ENCODE measurements around the gene CRIM1. TPM values are rescaled to one million over a fixed set of nuclear protein-coding genes. Genes with fewer than 3 reads are reported as not detected.
A peak's percentile ranks its signal among the peaks of the same experiment; 100 is the strongest.

The CRIM1 gene
- total and polyA plus RNA-seq, 2 of the 8 experiments (the other 6 are each of a cell fraction or from before 2014, with no cell fraction given), result 9.4 to 28.4 TPM

GRCh38 chr2:36411962-36412444 is 56.4 kb downstream of the CRIM1 start:
- Histone ChIP-seq H2BK12ac (ENCODE audit: low read depth, low read length) (no peak overlapping the region), H2BK5ac (ENCODE audit: low read depth, low read length) (no peak overlapping the region), H4K91ac (replicated peaks; ENCODE audit: insufficient read length, low read length) (no peak overlapping the region), H3K4me2 (ENCODE audit: insufficient read depth in 1 of 2, low read depth in 2 of 2, low read length in 2 of 2) (peak overlapping the region; percentile 41 to 61), H3K36me3 (ENCODE audit: control insufficient read depth in 2 of 4, insufficient read depth in 4 of 4, low read length in 3 of 4) (no peaks in the 10 kb centered on the region), H2AFZ (ENCODE audit: low read length) (no peak overlapping the region), H2BK20ac (ENCODE audit: low read length) (no peak overlapping the region), H3K23me2 (ENCODE audit: low read depth, low read length) (no peaks in the 10 kb centered on the region; the same call in 1 of the 2 replicates), H4K8ac (ENCODE audit: extremely low read depth, insufficient read depth, low read length) (no peak overlapping the region), H3K9ac (replicated peaks in 1 of 4; ENCODE audit: extremely low read depth in 1 of 4, low read depth in 3 of 4, low read length in 3 of 4) (no peak overlapping the region; a peak in 1 of 7 replicates), H3K9me3 (ENCODE audit: insufficient read depth in 2 of 2, low read depth in 1 of 2, low read length in 1 of 2) (no peaks in the 10 kb centered on the region), H3K79me1 (ENCODE audit: low read depth, low read length) (peaks cover 7% of the 10 kb centered on the region; the same call in 1 of the 2 replicates), H3K27ac (ENCODE audit: low read depth, low read length) (no peak overlapping the region), H3K4me1 (replicated peaks in 1 of 4; ENCODE audit: control insufficient read depth in 3 of 4, insufficient read depth in 4 of 4, low read length in 3 of 4) (peaks cover 4 to 19% (median 10%) of the 10 kb centered on the region in 4 experiments; a peak in 6 of 7 replicates), H3K4me3 (ENCODE audit: extremely low read depth in 1 of 4, insufficient read depth in 2 of 4, low read depth in 3 of 4, low read length in 4 of 4) (peak overlapping the region in 1 of 4 experiments; percentile 18; a peak in 1 of 8 replicates), H2BK15ac (ENCODE audit: low read length) (no peak overlapping the region), H2BK120ac (replicated peaks; ENCODE audit: low read depth, low read length) (no peak overlapping the region), H3K23ac (ENCODE audit: insufficient read length) (no peak overlapping the region), H4K20me1 (replicated peaks in 1 of 2; ENCODE audit: control insufficient read depth in 1 of 2, insufficient read depth in 2 of 2, low read length in 2 of 2) (no peaks in the 10 kb centered on the region), H4K5ac (ENCODE audit: insufficient read length, low read depth, low read length) (no peak overlapping the region), H3K27me3 (replicated peaks in 1 of 4; ENCODE audit: control insufficient read depth in 3 of 4, extremely low read depth in 1 of 4, insufficient read depth in 3 of 4, low read length in 3 of 4) (no peaks in the 10 kb centered on the region), H3K14ac (ENCODE audit: insufficient read length) (no peak overlapping the region), H3K4ac (replicated peaks; ENCODE audit: insufficient read length, low read depth, low read length) (no peak overlapping the region), H3K79me2 (ENCODE audit: control insufficient read depth in 1 of 2, insufficient read depth in 2 of 2, low read length in 2 of 2) (peaks cover 4 to 89% of the 10 kb centered on the region in 2 experiments; a peak in 3 of 4 replicates), H3K18ac (ENCODE audit: extremely low read depth, low read length) (no peak overlapping the region), H2AK5ac (ENCODE audit: low read depth, low read length) (no peak overlapping the region), H3K56ac (replicated peaks; ENCODE audit: insufficient read length, low read depth, low read length) (no peak overlapping the region)
- 49% methylated on average over 11 of the region's 11 CpGs; no CpG with 5 or more reads in 1 of the 2 experiments for WGBS, 2 experiments (ENCODE audit: extremely low coverage in 1 of 2, insufficient coverage in 1 of 2, insufficient read length in 1 of 2, insufficient replicate concordance in 2 of 2, low coverage in 1 of 2, low lambda C conversion rate in 2 of 2, missing lambda C conversion rate in 1 of 2)
- ChIA-PET CTCF (ENCODE audit: partially characterized antibody) (interaction anchor here (0.7 to 1.8 kb wide), 19 partner anchors 8 to 78 kb away, joined by 3 to 11 read pairs (median 4); no protein-coding TSS in a partner anchor), POLR2A (ENCODE audit: partially characterized antibody) (interaction anchor here (0.9 to 1.2 kb wide), 4 partner anchors 9 to 45 kb away, joined by 4 read pairs; no protein-coding TSS in a partner anchor)
- peak; percentile 19 to 58 for DNase-seq (ENCODE audit: low read depth in 1 of 2, low spot score in 2 of 2)
- FAIRE-seq, result peak; percentile 55
- TF ChIP-seq TEAD4 (IDR thresholded peaks at IDR 0.05; ENCODE audit: low read depth, low read length) (peak; percentile 76), ATF2 (IDR thresholded peaks at IDR 0.05; ENCODE audit: low read length) (no peak), POU5F1 (IDR thresholded peaks at IDR 0.05; ENCODE audit: low read depth, low read length) (no peak), TAF7 (optimal IDR thresholded peaks at IDR 0.05; ENCODE audit: borderline replicate concordance, low read depth, low read length) (no peak), ASH2L (IDR thresholded peaks at IDR 0.05; ENCODE audit: low read length) (peak; percentile 74), RAD21 (IDR thresholded peaks at IDR 0.05 in 1 of 2, conservative IDR thresholded peaks at IDR 0.05 in 1 of 2; ENCODE audit: low read depth in 2 of 2, low read length in 2 of 2) (peak; percentile 31 to 50; a peak in 3 of 4 replicates), SP1 (IDR thresholded peaks at IDR 0.05; ENCODE audit: low read depth, low read length) (peak; percentile 70; the same call in 1 of the 2 replicates), NANOG (IDR thresholded peaks at IDR 0.05; ENCODE audit: insufficient read depth, low read depth, low read length, poor library complexity, severe bottlenecking) (peak; percentile 22)
